Muscle of back (tissue), 11 donors: ENCODE measurements around the gene SLC46A2. TPM values are rescaled to one million over a fixed set of nuclear protein-coding genes. Genes with fewer than 3 reads are reported as not detected.

ENCODE experiments used
- DNase-seq, 3 donors: peaks; one replicate each; pipeline versions ENCODE4 v3.0.0 to v3.0.0-alpha.2; 2013
- polyA plus RNA-seq, 10 donors: library from polyadenylated mRNA; unstranded; fragments of 120-200 nt; gene quantifications; one replicate each; pipeline ENCODE4 v1.2.1, GENCODE V29; 2013; ENCODE audit not compliant: insufficient read length in 10 of 10

The SLC46A2 gene
- polyA plus RNA-seq, 10 donors = 0.07 to 0.24 (median 0.17) TPM; not detected in 5

DNA sequence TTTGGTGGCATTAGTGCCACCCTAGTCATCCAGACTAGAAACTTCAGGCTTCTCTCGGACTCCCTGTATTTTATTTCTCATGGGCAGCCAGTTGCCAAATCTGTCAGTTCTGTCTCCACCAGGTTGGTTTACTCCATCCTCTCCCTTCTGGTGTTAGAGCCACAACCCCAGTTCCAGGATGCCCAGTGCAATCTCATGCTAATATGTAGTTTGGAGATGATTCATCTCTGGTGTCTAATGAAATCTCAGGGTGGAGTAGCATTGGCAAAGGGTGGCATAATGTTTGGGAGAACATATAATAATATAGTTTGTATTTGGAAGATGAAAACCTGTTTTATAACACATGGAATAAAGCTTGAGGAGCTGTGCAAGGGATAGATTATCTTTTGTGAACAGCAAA is 30.2 kb downstream of the SLC46A2 start:
- DNase-seq = no peak

DNA sequence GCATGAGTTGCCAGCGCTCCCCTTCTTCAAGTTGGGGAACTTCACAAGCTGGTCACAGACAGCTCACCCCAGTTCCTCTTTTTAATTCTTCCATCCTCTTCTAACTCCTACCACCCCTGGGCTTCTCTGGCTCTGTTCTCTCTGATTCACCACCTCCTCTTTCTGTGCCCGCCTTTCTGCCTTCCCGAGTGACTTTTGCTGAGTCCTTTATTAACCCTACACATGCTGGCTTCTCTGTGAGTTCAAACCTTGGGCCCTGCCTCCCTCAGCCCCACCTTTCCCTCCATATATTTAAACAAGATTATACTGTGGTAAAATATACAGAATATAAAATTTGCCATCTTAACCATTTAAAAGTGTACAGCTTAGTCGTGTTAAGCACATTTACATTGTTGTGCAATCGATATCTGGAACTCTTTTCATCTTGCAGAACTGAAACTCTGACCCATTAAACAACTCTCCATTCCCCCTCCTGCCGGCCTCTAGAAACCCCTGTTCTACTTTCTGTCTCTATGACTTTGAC is 32.0 kb downstream of the SLC46A2 start:
- no peak for DNase-seq

DNA sequence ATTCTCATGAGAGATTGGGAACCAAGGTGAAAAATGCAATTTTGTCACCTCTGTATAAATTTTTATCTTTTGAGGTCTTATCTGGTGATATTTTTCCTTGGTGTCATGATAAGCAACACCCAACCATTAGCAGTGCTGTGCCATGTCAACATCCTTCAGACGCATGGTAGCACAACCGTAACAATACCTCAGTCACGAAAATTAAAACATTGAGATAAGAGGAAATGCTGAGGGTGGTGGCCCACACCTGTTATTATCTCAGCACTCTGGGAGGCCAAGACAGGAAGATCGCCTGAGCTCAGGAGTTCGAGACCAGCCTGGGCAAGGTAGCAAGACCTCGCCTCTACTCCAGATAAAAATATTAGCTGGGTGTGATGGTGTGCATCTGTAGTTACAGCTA is 32.7 kb downstream of the SLC46A2 start:
- no peak for DNase-seq

DNA sequence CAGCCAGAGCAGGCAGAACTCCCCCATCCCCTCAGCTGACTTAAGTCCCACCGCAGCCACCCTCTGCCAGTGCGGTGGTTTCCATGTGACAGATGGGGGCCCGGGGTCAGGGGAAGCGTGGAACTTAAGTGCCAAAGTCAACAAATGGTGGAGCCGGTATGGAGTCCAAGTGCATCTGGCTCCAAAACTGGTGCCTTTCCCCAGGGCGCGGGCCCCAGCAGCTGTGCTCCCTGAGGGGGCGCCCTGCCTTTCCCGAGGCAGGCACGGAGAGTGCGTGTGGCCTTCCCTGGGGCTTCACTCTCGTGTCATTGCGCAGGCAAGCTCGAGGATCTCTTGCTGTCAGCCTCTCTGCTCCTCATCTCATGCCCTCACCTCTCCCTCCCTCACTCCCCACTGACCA is 33.8 kb downstream of the SLC46A2 start:
- no peak for DNase-seq

DNA sequence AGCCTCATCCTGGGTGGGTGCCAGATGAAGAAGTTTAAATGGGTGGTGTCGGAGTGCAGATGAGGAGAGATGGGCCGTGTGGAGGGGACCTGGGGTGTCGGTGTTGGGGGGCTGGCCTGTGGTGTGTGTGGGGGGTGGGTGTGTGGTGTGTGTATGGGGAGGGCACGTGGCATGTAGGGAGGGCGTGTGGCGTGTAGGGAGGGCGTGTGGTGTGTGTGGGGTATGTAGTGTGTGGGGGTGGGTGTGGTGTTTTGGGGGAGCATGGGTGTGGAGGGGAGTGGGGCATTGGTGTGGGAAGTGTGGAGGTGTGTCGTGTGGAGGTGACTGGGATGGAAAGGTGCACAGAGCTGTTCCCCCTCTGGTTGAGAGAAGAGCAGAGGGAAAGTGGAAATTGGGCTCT is 34.5 kb downstream of the SLC46A2 start:
- no peak for DNase-seq

DNA sequence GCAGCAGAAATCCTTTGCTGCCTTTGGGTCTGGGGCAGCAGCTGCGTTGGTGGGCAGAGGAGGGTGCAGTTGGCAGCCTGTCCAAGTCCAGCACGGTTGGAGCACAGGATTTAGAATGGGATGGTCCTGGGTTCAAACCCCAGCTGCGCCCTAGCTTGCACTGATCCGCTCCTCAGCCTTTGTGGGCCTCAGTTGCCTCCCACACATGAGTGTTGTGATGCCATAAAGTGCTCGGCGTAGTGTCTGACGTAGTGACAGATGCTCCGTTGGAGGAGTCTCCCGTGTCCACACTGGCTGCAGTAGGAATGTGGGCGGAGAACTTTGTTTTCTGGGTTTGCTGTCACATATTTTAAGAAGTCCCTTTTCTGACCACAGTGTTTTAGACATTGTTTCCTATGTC is 36.0 kb downstream of the SLC46A2 start:
- DNase-seq = no peak

DNA sequence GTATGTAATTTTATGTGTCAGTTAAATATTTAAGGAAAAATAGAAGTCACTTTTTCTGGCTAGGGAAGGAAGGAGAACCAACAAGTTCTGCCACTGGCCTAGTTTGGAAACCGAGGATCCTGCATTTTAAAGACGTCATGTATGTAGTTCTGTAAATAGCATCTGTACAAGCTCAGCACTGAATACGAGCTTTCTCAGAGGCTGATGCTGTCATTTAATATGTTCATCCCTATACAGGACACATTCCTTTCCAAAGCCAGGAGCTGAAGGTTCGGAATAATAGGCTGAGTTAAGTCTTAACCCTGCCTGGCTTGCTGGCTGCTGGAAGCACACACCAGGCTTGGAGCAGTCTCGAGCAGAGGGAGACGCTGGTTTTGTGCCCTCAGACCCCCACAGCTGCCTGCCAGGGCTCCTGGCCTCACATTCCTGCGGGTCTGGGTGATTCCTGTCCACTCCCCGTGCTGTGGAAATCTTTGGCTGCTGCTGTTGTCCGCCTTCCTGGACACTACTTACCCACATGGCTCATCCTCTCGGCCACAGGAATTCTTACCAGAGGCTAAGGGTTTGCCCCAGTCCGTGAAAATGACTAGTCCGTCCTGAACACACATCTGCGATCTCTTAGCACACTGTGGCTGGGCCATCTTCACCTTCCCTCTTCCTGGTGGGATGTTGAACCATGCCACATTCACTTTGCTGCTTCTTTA is 36.6 kb downstream of the SLC46A2 start:
- no peak for DNase-seq

DNA sequence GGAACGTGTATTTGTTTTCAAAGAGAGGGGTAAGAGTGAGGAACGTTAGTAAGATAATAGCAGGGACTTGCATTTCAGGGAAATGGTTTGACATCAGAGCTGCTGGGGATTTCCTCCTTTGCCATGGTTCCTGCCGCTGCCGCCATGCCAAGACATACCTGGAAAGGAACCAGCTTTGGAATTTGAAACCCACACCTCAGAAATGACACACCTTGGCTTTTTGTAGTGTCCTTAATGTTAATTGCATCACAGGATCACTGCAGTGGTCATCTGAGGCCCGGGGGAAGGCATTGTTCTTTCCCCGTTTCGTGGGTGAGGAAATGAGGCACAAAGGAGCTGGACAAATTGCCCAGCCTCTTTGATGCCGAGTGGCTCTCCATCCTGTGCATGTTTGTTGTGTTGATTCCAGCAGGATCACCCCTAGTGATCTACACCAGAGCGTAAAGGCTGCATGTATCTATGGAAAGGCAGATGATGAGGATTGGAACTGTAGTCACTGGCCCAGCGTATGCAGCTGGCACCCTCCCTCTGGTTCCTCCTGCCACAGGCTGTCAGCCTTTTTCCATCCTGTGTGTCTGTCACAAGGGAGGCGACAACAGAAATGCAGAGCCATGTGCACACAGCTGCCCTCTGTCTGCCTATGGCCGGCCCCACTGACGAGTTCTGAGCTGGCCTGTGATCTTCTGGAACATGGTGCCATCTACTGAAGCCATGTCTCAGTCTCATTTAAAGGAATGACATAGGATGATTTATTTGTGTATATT is 37.8 kb downstream of the SLC46A2 start:
- DNase-seq = peak in 2 of 3 donors; percentile 32 to 40

DNA sequence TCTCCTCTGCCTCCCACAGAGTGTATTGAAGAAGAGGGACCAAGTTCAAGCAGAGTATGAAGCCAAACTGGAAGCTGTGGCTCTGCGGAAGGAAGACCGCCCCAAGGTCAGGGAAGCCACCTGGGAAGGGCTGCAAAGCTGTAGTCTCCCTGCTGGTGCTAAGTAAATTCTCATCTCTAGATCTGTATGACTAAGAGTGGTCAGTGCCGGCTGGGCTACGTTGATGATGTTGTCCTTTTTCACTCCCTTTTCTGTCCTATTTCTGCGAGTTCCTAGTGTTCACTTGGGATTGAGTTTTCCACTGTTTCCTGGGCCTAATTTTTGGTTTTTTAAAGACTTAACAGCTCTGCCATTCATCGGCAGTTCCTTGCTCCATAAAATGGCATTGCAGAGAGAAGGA is 39.8 kb downstream of the SLC46A2 start:
- DNase-seq = no peak

DNA sequence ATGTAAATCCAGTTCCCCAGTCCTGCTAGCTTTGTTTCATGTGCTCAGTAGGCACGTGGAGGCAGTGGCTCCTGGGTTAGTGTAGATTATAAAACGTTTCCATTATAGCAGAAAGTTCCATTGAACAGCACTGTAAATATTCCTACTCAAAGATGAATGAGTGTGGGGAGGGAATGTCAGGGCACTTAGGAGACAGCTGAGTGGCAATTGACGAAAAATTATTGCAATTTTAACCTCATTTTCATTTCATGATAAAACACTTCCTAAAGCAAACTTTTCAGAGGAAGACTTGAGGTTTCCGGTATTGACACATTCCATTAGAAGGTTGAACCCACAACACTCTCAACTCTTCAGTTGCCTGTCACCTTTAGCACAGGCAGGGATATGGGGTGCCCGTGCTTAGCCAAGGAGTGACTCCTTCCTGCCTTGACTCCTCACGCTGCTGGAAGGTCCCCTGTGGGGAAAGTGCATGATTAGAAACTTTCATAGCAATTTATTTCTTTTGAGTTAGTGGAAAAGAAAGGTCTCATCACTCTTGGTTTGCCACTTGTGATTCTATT is 41.2 kb downstream of the SLC46A2 start:
- DNase-seq = no peak

DNA sequence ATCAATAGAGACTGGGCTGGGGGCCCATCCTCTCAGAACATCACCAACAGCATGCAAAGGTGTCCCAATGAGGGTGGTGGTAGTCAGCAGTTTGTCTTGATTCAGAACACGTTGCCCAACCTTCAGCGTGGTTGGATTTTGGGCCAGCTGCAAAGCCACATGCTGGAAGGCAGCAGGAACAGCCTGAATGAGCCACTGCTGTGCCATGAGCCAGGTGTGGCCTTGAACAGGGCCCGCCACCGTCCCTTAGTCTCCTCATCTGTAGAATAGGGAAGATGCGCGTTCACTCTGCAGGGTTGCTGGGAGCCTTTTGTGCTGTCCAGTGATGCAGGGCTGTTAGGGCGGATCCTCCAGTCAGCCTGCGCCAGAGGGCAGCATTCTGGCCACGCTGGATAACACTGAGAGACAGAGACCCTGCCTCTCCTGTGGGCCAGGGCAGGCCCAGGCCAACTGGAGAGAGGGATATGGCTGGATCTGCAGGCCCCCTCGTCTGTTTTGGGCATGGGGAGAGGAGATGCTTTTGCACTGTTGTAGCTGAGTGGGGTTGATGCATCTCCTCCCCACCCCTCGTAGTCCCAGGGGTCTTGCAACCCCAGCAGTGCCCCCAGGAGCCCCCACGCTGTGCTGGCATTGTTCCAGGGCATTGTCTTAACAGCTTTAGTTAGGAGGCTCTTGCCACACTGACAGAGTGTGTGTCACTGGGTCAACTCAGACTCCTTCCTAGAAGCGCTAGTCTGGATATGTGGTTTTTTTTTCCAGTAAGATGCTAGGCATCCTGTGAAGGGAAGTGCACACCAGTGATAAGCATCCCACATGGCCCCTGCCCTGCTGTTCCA is 42.1 kb downstream of the SLC46A2 start:
- no peak for DNase-seq

DNA sequence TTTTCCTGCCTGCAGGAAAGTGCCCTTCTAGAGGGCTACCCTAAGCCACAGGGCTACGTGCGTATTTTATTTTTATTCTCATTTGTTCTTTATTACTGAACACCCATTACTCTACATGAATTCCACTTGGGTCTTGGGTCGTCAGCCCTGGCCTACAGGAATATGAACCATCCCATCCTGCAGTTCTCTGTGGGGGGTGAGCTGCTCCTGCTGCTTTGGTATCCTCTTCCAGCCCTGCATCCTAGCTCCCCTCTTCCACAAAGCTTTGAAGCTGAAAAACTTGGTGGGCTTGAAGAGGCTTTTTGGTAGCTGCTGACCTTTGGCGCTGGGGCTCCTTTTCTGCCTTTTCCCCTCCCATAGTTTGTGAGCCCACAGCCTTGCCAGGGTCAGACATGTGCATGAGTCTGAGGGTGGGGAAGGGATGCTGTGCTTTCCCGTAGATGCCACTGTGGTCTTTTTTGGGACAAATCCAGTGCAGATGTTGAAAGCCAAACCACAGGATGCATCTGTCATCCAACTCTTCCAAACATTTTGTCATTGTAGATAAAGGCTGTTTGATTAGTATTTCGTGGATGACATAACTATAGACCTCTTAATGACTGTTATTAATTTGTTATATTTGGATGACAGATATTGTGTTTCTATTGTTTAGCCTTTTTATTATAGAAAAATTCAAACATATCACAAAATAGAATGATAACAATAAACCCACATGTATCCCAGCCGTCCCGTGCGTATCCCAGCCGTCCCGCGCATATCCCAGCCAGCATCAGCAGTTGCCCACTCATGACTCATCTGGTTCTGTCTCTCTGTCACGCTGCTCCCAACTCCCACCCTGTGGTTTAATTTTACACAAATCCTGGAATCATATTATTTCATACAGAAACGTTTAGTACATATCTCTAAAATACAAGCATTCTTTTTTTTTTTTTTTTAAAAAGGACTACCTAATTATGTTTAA is 43.9 kb downstream of the SLC46A2 start:
- DNase-seq = no peak

DNA sequence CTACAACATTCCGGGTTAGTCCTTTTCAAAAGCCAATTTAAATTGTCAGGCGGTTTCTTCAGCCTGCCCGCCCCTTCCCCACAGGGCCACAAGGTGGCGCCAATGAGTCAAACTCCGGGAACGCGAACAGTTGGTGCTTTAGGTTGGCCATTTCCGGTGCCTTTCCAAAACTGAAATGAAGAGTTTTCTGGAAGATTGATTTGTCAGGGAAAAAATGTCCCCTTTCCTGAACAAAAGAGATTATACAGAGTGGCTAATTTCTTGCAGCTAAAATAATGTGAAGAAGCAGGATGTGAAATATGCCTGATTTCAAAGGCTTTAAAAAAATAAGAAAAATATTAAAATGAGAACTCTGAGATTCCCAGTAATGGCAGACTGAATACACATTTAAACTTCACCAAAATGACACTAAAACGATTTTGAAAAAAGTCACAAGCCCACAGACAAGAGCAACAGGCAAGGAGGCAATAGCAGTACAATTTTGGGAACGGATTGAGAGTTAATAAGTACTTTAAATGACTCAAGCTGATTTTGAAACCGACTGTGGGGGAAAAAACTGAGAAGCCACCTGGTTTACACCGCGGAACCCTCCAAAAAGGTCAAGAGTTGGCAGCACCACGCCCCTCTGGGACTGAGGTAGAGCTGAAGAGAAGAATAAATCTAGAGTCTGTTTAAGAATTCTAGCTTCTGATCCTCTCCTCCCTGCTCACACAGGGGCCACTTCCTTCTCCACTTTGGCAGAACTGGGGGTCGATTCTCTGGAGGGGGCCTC is 45.7 kb downstream of the SLC46A2 start:
- peak; percentile 51 to 82 (median 78) for DNase-seq

DNA sequence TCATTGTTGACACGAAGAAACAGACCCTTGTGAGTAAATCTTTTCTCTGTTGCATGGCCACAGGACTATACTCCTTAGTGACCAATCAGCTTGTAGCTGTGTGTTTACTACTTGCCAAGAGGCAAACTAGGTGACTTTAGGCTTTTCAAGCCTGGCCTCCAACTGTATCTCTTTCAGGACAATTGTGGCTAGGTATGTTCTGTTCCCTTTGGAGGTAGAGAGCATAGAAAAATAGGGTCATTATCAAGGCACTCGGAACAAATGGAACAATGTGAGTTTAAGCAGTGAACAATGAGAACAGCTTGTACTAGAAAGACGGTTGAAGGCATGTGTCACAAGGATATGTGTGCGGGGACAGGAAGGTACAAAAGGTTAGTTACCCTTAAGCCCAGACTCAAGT is 48.1 kb downstream of the SLC46A2 start:
- no peak for DNase-seq

DNA sequence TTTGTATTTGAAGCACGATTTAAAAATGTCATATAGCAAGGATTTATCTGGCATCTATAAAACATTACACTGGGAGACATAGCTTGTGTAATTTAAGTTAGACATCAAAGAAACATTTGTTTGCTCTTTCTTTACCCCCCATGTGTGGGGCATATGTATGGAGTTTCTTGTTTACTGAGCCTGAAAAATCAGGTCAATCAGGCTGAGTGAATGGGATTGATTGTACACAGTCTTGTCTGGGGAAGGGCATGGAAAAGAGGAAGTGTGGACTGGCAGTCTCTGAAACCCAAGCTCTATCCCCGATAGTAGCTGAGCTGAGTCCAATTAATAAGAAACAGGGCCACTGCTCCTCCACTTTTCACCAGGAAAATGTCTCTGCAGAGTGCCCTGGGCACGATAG is 49.4 kb downstream of the SLC46A2 start:
- DNase-seq = no peak

DNA sequence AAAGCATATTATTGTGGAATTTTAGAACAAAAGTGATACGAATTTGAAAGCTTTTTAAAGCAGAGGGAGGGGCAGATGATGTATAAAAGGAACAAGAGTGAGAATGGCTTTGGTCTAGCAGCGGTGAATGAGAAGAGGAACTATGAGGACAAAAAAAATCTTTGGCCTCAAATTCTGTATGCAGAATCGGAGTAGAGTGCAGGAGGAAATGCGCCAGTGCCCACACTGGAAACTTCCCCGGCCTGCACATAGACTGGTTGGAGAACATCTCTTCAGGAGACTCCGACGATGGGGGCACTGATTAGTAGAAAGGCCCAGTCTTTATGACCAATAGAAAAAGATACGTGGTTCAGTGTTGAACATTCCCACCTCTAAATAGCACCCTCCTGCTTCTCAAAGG is 51.3 kb downstream of the SLC46A2 start:
- no peak for DNase-seq

DNA sequence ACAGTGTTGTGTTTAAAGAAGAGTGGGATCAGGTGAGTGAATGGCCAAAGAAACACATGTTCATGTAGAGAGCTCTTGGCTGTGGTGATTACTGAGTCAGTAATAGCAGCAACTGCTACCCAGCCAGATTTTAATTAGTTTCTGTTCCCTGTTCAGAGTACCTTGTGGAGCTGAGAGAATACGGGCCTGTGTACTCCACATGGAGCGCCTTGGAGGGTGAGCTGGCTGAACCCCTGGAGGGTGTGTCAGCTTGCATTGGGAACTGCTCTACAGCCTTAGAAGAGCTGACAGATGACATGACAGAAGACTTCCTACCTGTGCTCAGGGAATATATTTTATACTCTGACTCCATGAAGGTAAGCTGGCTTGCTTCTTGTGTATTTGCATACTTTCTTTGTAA is 52.3 kb downstream of the SLC46A2 start:
- no peak for DNase-seq

DNA sequence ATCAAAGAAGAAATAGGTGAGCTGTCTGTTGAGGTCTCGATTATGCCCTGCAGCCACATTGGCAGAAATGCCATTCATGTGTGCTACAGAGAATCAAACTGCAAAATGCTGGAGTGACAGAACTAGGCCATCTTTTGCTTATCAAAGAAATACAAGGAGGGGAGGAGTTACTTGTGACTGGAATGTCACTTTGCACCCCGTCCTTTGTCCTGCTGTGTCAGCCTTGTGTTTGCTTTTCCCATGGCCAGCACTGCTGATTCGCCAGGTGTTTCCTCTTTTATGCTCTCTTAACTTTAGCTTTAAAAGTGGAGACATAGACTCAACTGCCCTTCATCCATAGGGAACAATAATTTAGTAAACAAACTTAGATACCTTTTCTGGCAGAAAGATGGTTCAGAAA is 54.3 kb downstream of the SLC46A2 start:
- DNase-seq = no peak

DNA sequence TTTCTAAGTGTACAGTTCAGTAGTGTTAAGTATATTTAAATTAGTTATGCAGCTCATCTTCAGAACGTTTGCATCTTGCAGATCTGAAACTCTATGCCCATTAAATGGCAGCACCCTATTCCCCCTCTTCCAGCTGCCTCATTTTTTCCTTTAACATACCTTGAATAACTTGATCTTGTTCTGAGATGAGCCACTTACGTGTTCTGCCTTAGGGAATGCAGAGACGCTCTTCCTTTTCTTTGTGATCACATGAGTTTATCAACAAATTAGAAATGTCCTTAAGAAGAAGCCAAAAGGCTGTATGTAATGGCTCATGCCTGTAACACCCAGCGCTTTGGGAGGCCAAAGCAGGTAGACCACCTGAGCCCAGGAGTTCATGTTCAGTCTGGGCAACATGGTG is 57.6 kb downstream of the SLC46A2 start:
- DNase-seq = no peak

DNA sequence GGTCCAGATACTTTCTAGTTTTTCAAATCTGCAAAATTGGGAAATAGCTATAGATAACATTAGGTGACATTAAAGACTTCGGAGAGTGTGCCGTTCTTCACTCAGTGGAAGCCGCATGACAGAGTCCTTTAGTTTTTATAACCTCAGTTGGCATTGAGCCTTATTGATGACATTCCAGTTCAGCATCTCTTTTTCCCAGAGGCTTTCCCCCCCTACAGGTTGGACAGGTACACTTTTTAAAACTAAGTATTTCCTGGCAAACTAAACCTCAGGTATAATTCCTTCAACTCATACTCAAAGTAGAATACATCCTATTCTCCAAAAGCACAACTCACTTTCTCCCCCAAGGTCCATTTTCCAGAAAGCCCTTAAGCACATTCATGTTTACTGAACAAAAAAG is 58.7 kb downstream of the SLC46A2 start:
- DNase-seq = no peak
